ENCODE measurements around the gene RFLNA. TPM values are rescaled to one million over a fixed set of nuclear protein-coding genes. Genes with fewer than 3 reads are reported as not detected.
"Not testable (repeated sequence)": the region's sequence is repeated elsewhere in the genome, so short reads cannot be mapped to it uniquely, and the experiment has no call there.

The RFLNA gene
- total RNA-seq, 6 donors from 2014 or later: 0.30 to 0.67 (median 0.66) TPM; not detected in 3

DNA sequence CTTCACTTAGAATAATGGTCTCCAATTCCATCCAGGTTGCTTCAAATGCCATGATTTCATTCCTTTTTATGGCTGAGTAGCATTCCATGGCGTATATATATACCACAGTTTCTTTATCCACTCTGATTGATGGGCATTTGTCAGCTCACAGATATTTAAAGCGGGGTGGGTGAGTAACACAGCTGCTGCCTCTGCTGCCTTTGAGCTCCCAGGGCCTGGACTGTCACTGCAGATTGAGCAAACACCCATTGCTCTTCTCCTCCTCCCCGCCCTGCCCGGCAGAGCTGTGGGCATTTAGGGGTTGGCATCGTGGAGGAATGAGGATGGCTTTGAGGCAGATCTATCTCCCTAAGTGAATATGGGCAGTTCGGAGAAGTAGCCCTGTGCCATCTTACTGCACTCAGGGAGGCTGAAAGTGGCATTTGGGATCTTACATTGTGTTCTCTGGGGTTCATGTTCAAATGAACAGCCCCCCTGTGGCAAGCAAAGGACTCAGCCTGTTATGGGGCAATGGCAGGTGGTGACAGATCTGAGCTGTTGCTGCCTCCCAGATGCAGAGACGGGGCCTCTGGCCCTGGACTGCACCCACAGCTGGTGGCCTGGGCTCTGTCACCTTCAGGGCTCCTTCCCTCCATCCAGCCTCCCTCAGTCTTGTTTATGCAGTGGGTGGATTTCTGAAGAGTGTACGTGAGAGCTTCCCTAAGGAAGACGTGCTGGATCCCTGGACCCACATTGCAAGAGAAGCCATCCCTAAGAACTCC is 4.9 kb downstream of the RFLNA start:
- Histone ChIP-seq H3K4me3 (no peak overlapping the region), H3K27me3 (peaks cover 0 to 16% (median 5%) of the 10 kb centered on the region in 4 donors), H3K36me3 (no peaks in the 10 kb centered on the region), H3K27ac (no peak overlapping the region), H3K4me1 (peaks cover 11 to 16% (median 13%) of the 10 kb centered on the region in 4 donors), H3K9me3 (no peaks in the 10 kb centered on the region)
- TF ChIP-seq, protein P1, sequence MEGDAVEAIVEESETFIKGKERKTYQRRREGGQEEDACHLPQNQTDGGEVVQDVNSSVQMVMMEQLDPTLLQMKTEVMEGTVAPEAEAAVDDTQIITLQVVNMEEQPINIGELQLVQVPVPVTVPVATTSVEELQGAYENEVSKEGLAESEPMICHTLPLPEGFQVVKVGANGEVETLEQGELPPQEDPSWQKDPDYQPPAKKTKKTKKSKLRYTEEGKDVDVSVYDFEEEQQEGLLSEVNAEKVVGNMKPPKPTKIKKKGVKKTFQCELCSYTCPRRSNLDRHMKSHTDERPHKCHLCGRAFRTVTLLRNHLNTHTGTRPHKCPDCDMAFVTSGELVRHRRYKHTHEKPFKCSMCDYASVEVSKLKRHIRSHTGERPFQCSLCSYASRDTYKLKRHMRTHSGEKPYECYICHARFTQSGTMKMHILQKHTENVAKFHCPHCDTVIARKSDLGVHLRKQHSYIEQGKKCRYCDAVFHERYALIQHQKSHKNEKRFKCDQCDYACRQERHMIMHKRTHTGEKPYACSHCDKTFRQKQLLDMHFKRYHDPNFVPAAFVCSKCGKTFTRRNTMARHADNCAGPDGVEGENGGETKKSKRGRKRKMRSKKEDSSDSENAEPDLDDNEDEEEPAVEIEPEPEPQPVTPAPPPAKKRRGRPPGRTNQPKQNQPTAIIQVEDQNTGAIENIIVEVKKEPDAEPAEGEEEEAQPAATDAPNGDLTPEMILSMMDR (IDR thresholded peaks at IDR 0.05): no peak
- TF ChIP-seq EP300 (IDR thresholded peaks at IDR 0.05): no peak
- no peak for TF ChIP-seq POLR2AphosphoS5 (IDR thresholded peaks at IDR 0.05)
- TF ChIP-seq POLR2A (IDR thresholded peaks at IDR 0.05): no peak
- DNase-seq (no peak), ATAC-seq (ENCODE audit: low FRiP score in 2 of 2) (no peak)
- WGBS, 2 donors: 81 to 86% methylated on average over 7 to 9 of the region's 9 CpGs

DNA sequence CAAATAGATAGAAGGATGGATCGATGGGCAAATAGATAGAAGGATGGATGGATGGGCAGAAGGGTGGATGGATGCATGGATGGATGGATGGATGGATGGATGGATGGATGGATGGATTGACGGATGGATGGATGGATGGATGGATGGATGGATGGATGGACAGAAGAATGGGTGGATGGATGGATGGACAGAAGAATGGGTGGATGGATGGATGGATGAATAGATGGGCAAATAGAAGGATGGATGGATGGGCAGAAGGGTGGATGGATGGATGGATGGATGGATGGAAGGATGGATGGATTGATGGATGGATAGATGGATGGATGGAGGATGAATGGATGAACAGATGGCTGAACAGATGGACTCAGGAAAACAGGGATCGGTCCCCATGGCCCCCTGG is 5.8 kb downstream of the RFLNA start:
- H3K9me3 ChIP-seq; ATAC-seq (ENCODE audit: low FRiP score in 2 of 2); DNase-seq; H3K27me3 ChIP-seq; H3K4me1 ChIP-seq; H3K36me3 ChIP-seq; H3K27ac ChIP-seq; H3K4me3 ChIP-seq: not testable (repeated sequence)
- 68 to 82% methylated on average over 3 of the region's 3 CpGs for WGBS, 2 donors

DNA sequence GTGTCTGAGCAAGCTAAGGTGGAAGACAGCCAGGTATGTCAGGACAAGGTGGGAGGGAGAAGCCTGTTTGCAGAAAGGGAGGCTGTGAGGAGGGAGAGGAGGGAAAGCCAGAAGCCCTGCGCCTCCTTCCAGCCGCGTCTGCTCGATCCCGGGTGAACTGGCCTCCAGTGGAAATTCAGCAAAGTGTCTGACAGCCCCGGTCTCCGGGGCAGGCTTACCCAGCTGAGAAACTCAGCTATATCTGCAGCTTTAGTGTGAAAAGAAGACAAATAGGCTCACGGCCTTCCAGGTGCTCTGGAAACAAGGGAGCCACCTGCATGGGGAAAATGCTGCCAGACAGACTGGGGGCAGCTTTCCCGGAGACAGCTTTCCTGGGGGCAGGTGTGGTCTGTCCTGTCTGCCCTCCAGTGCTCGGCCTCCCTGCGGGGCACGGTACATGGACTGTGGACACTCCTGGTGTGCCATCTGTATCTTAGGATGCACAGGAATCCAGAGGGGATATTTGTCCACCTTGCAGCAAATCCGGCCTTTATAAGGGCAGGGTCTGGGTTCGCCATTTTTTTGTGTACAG is 6.3 kb downstream of the RFLNA start:
- H3K9me3 ChIP-seq: no peaks in the 10 kb centered on the region
- WGBS, 2 donors: 72 to 74% methylated on average over 12 to 14 of the region's 14 CpGs
- TF ChIP-seq POLR2AphosphoS5 (IDR thresholded peaks at IDR 0.05) (no peak), EP300 (IDR thresholded peaks at IDR 0.05) (no peak)
- H3K27me3 ChIP-seq: peaks cover 0 to 6% (median 2%) of the 10 kb centered on the region in 4 donors
- no peak overlapping the region for H3K27ac ChIP-seq
- no peak for DNase-seq
- peaks cover 0 to 5% (median 4%) of the 10 kb centered on the region in 4 donors for H3K4me1 ChIP-seq
- H3K36me3 ChIP-seq: no peaks in the 10 kb centered on the region
- ATAC-seq (ENCODE audit: low FRiP score in 2 of 2): no peak
- H3K4me3 ChIP-seq: no peak overlapping the region

DNA sequence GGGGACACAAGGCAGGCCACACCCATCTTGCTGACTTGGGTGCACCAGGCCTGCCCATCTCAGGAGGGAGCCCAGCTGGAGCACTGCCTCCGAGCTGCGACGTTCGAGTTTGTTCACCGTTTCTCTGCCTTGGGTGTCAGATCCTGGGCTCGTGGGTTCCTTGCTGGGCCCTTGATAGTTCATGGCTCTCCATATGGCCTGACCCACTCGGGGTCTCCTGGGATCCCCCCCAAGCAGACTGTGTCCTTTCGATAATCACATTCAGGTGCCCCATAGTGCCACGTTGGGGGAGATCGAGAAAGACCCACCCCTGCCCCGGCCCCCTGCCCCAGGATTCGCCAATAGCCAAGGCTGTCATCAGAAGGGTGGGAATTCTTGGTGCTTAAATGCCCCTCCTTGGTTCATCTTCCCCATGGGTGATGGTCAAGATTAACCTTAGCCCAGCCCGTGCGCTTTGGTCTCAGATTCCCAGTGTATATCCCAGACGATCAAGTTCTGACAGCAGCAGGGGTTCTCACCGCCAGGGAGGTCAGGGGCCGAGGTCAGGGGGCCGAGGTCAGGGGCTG is 7.4 kb downstream of the RFLNA start:
- H3K27ac ChIP-seq: no peak overlapping the region
- 91 to 96% methylated on average over 18 of the region's 18 CpGs for WGBS, 2 donors
- H3K4me1 ChIP-seq: no peaks in the 10 kb centered on the region

DNA sequence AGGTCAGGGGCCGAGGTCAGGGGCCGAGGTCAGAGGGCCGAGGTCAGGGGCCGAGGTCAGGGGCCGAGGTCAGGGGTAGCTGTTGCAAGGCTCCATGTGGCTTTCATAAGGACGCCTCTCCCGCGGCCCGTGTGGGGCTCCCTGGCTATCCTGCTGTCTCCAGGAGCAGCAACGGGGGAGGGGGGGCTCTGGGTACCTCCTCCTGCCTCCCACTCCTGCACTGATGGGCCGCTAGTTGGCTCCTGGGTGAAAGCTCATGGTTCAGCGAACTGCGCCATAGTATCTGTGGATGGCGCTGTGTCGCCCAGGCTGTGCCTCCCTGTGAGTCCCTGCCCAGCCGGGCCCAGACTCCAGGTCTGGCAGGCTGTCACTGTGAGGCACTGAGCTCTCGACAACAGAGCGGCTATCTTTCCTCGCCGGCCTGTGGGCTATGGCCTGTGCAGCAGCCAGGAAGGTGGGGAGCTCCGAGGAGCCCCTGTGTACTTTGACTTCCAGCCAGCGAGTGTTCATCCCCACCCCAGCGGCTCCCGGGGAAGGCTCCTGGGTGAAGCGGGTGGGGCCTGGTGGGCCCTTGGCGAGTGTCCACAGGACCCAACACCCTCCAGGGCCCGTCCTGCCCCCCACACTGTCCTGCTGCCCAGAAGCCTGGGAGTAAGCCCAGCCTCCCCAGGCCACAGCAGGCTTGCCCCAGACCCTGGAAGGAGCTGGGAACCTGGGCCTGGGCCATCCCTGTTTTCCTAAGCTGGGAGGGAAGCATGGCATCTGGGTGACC is 8.1 kb downstream of the RFLNA start:
- Histone ChIP-seq H3K4me3 (no peak overlapping the region), H3K9me3 (no peaks in the 10 kb centered on the region), H3K36me3 (no peaks in the 10 kb centered on the region), H3K4me1 (no peaks in the 10 kb centered on the region), H3K27ac (no peak overlapping the region), H3K27me3 (no peaks in the 10 kb centered on the region)
- 87 to 91% methylated on average over 9 to 17 of the region's 27 CpGs for WGBS, 2 donors
- DNase-seq: peak in 1 of 2 donors; percentile 66
- ATAC-seq (ENCODE audit: low FRiP score in 2 of 2): peak in 1 of 2 donors; percentile 8
- TF ChIP-seq POLR2AphosphoS5 (IDR thresholded peaks at IDR 0.05) (no peak), POLR2A (IDR thresholded peaks at IDR 0.05) (no peak), EP300 (IDR thresholded peaks at IDR 0.05) (no peak)
- TF ChIP-seq, protein P1 (IDR thresholded peaks at IDR 0.05): no peak

More for the DNA sequence above, 7.4 kb downstream of the RFLNA start:
- TF ChIP-seq, protein P1 (IDR thresholded peaks at IDR 0.05): no peak
- TF ChIP-seq POLR2AphosphoS5 (IDR thresholded peaks at IDR 0.05) (no peak), EP300 (IDR thresholded peaks at IDR 0.05) (no peak), POLR2A (IDR thresholded peaks at IDR 0.05) (no peak)
- H3K27me3 ChIP-seq: no peaks in the 10 kb centered on the region
- H3K36me3 ChIP-seq: no peaks in the 10 kb centered on the region
- ATAC-seq (ENCODE audit: low FRiP score in 2 of 2): no peak
- DNase-seq: peak in 1 of 2 donors; percentile 34
- H3K9me3 ChIP-seq: no peaks in the 10 kb centered on the region
- no peak overlapping the region for H3K4me3 ChIP-seq
